GM15510 (cell line): ENCODE results near the gene TTC21A.

ENCODE experiments used
- POLR2A ChIP-seq: IDR thresholded peaks from 3 replicates; pipeline ENCODE4 v1.6.1; 2011; ENCODE audit warnings: borderline replicate concordance; ENCODE audit not compliant: insufficient read length; ENCODE audit errors: extremely low read depth

The TTC21A gene

GRCh38 chr3:39088889-39089288 lies 18.6 kb upstream of the TTC21A start:
- TF ChIP-seq POLR2A: no peak

GRCh38 chr3:39090922-39091321 lies 16.6 kb upstream of the TTC21A start:
- TF ChIP-seq POLR2A: no peak

DNA sequence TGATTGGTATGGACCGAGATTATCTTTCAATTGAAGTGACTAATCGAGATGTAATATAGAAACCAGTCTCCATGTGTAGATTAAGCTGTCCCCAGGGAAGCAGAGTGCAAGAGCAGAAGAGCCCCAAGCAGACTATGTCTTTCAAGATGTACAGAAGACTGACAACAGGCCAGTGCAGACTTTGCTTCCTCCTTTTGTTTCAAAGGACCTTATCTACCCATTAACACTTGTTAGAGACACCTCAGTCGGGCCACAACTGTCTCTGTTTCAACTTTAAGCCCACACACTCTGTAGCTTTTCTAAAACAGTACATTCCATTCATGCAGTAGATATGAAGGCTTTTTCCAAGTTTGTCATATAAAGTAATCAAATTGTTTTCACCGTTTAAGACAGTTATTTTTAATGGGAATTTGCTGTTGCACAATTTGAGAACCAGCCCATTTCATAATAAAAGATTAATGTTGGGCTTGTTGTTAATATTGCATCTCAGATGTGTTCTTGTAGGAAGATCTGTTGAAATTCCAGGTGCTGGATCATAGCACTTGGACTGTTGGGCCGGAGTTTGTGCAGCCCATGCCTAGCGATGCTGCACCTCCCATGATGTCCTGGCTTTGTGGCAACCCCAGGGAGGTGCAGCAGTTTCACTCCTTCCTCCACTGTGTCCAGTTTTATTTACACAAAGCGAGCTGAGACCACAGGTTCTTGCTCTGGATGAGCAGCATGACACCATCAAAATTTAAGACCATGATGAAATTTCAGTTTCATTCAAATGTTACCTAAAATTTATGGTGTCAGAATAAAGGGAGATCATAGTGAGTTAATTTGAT lies 12.4 kb upstream of the TTC21A start:
- no peak for TF ChIP-seq POLR2A

DNA sequence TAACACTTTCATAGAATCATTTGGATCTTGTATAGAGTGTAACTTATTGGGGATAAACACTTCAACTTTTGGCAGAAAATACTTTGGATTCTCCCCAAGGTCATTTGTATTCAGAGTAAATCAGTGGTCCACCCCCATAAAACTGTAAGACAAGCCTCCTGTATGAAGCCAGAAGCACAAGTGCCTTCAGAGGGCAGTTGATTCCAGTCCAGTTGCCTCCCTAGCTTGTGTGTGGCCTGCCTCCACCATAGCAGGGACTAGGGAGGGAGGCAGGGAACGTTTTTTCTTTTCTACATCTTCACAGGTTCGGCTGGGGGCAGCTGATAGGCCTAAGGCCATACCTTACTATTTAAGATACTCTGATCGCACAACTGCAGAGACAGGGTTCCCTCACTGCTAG lies 11.7 kb upstream of the TTC21A start:
- TF ChIP-seq POLR2A: no peak

DNA sequence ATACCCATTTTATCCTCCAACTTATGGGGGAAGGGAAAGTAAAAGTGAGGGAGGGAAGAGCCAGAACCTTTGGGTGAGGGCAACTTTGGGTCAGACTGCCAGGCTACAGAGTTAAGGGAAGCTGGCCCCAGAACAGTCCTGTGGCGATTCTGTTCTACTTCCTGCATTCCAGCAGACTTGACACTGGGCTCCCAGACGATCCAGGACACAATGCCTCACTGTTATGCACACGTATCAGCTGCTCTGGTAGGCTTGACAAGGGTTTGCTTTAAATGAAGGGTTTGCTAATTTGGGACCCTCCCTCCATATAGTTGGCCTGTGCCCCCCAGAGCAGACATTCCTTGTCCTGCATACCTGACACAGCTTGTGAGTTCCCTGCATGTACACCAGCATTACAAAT lies 10.7 kb upstream of the TTC21A start:
- no peak for TF ChIP-seq POLR2A

DNA sequence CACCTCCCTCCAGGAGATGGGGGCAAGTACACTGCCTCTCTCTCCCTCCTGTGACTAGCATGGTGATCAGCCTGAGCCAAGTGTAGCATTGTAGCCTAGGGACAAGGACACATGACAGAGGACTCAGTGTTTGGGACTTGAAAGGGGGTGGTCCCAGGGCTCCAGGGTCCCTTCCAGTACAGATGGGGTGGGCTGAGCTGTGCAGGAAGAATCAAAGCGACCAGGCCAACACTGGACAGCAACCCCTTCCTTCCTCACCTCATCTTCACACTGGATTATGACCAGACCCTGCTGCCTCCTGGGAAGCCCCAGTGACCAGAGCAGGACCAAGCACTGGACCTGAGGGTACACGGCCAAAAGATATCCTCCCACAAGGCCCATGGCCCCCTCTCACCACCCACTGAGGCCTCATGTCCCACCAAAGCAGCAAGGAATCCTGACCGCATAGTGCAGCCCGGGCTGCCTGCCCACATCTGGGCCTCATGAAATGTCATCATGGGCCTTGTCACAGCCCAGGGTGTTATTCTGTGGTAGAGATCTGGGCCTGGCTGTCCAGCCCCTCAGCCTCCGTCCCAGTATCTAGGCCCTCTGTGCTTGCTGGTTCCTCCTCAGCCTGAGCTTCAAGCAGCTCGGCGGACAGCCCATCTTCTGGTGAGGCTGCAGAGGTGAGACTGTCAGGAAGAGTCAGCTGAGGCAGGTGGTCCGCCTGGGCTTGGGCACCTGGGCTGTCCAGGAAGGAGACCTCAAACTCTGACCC lies 9.6 kb upstream of the TTC21A start:
- TF ChIP-seq POLR2A: no peak

DNA sequence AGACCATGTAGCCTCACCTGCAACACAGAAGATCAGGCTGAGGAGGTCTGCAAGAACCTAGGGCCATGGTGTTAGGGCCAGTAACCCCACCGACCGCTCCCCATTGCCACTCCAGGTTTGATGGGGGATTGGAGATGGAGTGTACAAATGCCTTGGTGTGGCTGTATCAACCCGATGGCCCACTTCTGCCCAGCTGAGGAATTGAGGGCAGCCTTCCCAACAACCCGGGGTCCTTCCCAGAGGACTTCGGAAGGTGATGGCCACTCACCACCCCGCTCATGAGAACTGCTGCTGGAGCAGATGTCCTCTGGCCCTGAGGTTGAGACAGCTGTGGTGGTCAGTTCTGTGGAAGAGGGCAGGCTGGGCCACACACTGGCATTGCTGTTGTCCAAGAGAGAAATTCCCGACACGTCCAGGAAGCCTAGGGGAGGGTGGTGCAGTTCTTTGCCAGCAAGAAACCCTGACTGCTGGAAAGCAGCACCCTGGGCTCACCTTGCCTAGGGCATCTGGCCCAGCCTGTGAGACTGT lies 8.9 kb upstream of the TTC21A start:
- TF ChIP-seq POLR2A: no peak

- no peak for TF ChIP-seq POLR2A
Measured at GRCh38 chr3:39099242-39099641, 8.2 kb upstream of the TTC21A start.

- TF ChIP-seq POLR2A: no peak
Measured at GRCh38 chr3:39099738-39100499, 7.6 kb upstream of the TTC21A start.

DNA sequence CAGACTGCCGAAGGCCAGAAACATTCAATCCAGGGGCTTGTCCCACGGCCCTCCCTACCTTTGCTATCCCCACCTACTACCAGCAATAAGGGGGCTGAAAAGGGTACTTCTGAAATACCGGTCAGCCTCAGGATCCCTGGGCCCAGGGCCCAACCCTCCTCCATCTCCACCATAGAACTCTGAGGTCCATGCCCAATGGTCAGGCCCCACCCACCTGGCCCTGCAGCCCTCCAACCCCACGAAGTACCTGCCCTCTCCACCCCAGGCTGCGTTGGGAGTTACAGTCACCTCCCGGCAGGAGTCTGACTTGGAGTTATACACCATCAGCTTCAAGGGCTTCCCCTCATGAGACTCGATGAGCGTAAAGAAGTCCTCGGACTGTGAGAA lies 7.0 kb upstream of the TTC21A start:
- no peak for TF ChIP-seq POLR2A

DNA sequence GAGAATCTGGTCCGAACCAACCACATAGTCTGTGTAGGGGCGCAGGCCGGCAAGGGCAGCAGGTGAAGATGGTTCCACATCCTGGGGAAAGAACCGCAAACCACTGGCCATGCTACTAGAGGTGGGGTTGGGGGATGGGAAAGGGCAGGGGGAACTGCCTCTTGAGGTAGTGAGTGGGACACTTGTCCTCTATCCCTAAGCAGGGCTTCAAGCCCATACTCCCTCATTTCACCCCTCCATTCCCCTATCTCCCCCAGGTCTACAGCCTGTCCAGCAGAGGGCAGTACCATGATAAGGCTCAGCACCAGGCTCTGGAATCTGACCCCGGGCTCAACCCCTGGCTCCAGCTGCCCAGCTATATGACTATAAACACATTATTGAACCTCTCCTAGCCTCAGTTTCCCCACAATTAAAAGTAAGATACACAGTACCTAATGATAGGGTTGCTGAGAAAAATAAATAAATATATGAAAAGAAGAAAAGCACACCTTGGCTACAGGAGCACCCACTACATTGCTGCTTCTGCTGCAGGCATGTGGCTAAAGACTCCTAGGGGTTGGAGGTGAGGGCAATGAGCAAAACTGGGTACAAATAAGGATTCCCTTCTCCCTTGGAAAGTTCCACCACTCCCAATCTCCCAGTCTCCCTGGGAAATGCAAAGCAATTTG lies 6.3 kb upstream of the TTC21A start:
- TF ChIP-seq POLR2A: no peak

DNA sequence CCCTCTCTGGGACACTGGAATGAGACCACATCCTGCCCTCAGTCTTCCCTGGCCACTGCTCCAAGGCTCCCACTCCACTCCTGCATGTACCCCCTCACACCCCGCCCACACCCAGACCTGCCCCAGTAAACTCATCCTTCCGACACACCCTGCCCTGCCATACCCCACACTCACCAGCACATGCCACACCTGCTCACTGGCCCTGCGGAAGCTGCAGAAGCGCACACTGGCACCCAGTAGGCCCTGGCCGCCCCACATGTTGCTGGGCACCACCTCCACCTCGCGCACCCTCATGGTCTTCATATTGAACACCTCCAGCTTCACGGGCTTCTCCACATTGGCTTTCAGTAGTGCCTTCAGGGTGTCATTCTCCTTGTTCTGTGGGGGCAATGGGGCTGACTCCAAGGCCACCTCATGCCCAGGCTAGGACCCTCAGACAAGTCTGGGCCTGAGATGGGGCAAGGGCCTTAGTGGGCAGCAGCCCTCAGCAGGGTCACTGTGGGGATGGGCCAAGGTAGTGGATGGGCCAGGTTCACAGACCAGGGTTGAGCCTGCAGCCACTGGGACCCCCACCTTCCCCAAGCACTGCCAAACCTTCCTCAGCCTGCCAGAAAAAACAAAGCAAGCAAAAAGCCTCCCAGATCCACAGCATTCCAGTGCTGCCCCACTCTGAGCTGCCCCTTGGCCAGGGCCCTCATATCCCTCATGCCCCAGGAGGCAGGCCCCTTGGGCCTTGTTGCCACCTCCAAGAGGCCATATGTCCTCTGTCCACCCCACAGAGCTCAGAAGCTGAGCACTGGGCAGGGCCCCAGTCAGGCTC lies 4.8 kb upstream of the TTC21A start:
- no peak for TF ChIP-seq POLR2A

DNA sequence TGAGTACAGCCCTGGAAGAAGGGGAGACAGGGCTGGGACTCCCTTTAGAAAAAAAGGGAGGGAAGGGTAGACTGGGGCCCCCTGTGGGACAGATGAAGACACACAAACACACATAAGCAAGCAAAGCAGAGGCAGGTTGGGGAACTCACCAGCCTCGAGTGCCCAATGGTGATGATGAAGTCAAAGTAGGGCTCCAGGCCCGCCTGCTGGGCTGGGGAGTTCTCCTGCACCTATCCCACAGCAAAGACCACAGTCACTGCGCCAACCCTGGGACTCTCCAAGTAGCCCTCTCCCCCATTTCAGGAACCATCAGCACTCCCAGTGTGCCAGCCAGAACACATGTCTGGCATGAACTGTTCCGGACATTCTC lies 4.2 kb upstream of the TTC21A start:
- no peak for TF ChIP-seq POLR2A
